GM15510 (cell line): ENCODE measurements around the gene FAM136A.

ENCODE experiments used
- POLR2A ChIP-seq: IDR thresholded peaks from 3 replicates; pipeline ENCODE4 v1.6.1; 2011; ENCODE audit warnings: borderline replicate concordance; ENCODE audit not compliant: insufficient read length; ENCODE audit errors: extremely low read depth

Gene FAM136A

DNA sequence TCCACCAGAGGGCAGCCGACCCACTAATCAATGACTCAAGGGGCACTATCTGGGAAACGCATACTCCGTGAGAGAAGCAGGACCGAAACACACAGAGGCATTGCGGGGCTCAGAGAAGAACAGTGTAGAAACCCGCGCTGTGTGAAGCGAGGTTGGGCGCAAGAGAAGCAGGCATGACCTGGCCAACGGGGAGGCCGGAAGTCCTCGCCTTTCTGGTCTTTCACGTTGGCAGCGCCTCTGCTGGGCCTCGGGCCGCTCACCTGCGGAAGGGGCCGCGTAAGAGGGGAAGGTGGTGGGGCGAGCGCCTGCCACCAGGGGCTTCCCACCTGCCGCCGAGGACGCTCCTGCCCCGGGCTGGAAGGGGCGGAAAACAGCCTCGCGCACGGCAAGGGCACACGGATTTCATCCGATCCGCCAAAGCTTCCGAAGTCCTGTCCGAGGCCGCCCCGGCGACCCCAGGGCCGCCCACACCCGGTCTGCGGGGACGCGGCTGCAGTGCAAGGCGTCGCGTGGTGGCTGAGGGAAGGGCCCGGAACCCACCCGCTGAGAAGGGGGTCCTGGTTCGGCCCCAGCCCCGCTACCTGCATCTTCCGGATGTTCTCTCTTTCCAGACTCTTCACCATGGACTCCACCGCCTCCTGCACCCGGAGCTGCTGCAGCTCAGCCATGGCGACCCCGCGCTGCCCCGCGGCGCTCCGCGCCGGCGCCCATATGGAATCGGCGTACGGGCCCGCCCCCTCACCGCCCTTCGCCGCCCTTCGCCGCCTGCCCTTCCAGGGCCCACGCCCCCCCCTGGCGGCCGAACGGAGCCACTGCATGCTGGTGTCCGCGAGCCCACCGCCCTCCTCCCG, at the start of gene FAM136A:
TSS of gene FAM136A (minus strand) at position 724 of the 851 bp plus-strand sequence. CDS start at position 668, 56 bp downstream.
- peak; percentile 85 for TF ChIP-seq POLR2A

DNA sequence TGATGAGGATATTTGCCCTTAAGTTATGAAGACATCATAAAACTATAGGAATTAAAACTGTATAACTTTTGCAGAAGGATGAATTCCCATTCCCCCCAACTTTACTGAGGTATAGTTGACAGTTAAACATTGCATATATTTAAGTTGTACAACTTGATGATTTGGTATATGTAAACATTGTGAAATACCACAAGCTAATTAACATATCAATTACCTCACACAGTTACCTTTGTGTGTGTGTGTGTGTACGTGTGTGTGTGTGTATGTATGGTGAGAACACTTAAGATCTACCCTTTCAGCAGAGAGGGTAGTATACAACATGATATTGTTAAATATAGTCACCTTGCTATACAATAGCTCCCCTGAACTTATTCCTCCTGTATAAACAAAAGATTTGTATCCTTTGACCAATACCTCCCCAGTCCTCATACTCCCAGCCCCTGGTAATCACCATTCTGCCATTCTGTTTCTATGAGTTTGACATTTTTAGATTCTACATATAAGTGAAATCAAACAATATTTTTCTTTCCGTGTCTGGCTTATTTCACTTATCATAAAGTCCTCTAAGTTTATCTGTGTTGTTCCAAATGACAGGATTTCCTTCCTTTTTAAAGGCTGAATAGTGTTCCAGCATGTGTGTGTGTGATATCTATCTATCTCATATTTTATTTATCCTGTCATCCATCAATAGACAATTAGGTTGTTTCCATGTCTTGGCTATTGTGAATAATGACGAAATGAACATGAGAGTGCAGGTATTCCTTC, 48.2 kb upstream of the FAM136A start:
- no peak for TF ChIP-seq POLR2A

DNA sequence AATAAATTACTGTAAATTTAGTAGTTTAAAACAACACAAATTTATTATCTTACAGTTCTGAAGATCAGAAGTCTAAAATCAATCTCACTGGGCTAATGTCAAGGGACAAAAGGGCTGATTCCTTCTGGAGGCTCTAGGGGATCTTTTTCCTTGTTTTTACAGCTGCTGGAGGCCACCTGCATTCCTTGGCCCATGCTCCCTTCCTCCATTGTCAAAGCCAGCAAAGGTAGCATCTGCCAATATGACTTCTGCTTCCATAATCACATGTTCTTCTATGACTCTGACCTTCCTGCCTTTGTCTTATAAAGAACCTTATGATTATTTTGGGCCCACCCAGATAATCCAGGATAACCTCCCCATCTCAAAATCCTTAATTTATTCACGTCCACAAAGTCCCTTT, 46.0 kb upstream of the FAM136A start:
- no peak for TF ChIP-seq POLR2A

DNA sequence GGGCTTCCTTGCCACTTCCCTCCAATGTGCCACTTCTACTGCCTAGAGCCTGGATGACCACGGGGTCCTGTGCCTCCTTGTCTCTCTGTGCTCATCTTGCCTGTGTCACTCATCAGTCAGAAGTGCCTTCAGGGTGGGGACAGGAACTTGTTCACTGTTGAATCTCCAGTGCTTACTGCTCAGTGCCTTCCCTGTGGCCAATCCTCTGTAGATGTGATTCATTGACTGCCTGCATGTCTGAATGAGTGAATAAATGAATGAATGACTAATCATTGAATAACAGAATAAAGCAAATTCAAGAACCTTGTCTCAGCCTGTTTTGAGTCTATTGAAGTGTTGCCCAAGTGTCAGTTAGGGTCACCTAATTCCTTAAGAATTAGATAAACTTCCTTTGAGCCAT, 42.3 kb upstream of the FAM136A start:
- TF ChIP-seq POLR2A, result no peak

DNA sequence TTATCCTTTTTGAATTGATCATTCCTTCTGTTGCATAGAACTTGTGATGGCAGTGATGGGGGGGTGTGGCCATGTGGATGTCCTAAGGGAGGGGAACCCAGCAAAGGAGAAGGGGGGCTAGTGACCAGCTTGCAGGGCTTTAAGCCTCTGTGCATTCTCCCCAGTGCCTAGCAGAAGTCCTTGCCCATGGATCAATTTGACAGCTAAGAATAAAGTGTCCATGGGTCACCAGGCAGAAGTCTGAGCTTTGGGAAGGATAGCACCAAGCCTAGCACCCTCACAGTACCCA, 39.6 kb upstream of the FAM136A start:
- no peak for TF ChIP-seq POLR2A

DNA sequence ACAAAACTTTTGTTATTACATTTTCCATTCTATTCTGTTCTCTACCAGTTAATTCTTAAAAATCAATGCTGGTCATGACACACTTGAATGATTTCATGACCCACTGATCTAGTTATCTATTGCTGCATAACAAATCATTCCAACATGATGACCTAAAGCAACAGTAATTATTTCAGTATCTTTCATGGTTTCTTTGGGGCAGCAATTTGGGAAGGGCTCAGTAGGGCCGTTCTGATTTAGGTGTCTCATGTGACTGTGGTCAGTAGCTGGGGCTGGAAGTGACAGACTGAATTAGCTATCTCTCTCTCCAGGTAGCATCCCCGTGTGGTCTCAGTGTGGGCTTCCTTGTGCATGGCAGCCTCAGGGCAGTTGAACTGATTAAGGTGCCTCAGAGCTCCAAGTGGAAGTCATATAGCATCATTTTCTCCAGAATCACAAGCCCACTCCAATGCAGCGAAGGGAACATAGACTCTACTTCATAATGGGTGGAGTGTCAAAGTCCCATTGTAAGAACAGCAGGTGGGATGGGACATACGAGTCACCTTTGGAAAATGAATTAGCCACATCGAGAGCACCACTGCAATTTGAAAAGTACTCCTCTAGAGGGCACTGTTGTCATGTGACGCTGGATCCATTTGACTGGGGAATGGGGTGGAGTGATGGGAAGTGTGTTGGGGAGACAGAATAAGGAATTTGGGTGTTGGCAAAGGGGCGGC, 39.1 kb upstream of the FAM136A start:
- TF ChIP-seq POLR2A, result no peak

DNA sequence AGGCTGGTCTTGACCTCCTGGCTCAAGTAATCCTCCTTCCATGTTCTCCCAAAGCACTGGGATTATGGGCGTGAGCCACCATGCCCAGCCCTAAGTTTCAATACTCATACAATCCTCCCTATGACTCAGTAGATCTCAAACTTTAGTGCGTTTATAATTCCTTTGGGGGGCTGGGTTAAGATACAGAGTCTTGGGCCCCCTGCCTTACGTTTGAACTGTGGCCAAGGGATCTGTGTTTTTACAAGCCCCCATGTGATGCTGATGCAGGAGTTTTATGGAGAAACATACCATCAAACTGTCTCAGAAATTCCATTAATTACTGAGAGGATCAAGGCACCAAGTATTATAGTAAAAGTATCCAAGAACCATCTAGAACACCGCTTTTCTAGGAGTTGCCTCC, 38.2 kb upstream of the FAM136A start:
- no peak for TF ChIP-seq POLR2A

DNA sequence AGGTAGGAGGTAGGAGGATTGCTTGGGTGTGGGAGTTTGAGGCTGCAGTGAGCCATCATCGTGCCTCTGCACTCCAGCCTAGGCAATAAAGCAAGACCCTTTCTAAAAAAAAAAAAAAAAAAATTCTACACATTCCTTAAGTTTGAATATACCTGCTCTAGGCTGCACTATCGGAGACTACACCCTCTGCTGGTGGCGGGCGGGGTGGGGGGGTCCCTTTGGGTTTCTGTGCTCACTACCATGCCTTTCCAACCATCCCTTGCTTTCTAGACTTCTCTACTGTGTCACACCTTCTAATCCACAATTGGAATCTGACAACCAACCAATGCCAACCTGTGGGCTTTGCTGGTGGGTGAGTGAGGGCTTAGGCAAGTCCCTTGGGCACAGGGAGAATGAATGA, 34.7 kb upstream of the FAM136A start:
- TF ChIP-seq POLR2A, result no peak

DNA sequence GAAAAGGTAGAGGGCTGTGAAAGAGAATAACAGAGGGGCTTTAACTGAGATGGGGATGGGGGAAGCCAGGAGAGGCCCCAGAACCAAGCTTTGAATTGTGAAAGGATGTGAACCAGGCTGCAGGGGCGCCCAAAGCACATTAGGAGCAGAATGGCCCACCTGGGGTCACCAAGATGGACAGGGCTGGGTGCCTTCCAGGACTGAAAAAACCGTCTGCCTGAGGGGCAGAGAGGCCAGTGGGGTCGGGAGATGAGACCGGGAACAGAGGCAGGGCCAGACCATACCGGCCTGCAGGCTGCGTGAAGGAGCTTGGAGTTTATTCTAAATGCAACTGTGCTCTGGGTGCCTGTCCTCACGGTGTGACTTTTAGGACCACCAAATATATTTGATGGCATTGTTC, 29.1 kb upstream of the FAM136A start:
- TF ChIP-seq POLR2A, result no peak

DNA sequence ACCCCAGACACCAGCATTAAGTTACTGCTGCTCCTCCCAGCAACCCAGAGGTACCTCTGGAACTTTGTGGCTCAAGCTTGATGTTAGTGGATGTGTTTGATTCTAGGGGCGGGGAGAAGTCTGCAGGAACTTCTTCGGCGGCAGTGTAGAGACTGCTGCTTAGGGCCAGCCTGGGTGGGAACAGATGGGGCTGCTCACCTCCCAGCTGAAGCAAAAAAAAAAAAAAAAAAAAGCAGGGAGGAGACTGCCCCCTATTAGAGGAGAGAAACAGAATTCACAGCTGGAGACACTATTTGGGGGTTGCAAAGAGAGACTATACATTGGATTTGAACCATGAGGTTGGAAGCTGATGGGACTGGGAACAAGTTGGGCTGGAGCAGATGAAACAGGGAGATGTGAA, 28.6 kb upstream of the FAM136A start:
- no peak for TF ChIP-seq POLR2A

DNA sequence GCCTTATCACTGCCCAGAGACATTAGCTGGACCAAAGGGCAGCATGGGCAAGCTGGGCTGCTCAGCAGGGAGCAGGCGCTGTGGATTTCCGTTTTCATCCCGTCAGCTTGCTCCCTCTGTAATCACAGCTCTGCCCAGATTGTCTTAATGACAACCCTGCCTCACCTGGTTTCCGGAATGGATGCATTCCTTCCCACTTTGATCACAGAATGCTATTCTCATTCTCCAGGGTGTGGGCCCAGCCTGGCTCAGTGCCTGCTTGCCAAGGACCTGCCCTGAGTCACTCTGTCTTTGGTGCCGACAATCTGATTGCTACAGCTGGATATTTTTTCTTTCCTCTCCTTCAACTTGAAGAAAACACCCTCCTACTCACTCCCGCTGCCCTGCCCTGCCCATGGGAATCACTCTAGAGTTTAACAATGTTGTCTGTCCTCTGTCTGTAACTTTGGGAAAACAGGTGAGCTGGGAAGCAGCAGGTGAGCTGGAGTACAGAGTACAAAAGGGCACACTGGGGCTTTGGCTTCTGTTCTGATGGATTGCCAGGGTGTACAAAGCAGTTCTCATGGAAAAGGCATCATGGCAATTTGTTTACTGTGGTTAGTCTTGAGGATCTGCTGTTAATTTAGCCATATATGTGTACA, 27.2 kb upstream of the FAM136A start:
- TF ChIP-seq POLR2A, result no peak

DNA sequence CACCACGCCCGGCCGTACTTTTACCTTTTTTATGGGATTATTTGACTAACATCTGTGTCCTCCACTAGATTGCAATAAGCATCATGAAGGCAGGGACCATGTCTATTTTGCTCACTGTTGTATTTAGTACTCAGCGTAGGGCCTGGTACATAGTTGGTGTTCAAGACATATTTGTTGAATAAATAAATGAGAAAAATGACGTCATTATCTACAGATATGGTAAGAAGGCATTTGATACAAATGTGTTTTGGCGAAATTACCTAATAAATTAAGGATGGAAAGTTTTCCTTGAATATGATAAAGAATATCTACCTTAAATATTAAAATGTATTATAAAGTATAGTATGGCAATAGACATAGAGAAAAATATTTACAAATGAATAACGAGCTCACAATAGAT, 24.0 kb upstream of the FAM136A start:
- TF ChIP-seq POLR2A, result no peak

DNA sequence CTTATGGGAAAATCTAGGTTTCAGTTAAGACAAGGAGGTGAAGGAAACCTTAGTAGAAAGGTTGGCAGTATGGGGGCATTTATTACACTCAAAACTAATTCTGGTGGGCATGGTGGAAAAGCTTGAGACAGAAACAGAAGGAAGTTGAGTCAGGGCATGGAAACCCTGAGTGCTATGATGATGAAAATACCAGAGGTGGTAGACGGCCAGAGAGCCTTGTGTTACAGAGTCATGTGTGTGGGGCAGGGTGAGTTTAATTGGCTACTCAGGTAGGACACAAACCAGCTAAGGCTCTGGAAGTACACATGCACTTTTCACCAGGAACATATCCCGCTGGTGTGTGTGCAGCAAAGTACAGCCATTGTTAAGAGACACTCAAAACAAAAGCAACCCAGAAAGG, 20.7 kb upstream of the FAM136A start:
- TF ChIP-seq POLR2A, result no peak

DNA sequence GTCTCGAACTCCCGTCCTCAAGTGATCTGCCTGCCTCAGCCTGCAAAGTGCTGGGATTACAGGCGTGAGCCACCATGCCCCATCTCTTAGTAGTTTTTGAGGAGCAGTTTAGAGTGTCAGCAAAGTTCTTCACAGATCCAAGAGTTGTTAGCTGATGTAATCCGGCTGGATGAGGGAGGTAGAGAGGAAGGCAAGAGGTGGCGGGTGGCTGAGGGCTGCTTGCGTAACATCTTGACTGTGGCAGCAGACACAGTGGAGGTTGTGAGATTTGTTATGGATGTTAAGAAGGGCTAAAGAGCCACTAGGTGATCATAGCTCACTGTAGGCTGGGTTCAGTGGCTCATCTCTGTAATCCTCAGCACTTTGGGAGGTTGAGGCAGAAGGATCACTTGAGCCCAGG, 19.5 kb upstream of the FAM136A start:
- TF ChIP-seq POLR2A, result no peak

DNA sequence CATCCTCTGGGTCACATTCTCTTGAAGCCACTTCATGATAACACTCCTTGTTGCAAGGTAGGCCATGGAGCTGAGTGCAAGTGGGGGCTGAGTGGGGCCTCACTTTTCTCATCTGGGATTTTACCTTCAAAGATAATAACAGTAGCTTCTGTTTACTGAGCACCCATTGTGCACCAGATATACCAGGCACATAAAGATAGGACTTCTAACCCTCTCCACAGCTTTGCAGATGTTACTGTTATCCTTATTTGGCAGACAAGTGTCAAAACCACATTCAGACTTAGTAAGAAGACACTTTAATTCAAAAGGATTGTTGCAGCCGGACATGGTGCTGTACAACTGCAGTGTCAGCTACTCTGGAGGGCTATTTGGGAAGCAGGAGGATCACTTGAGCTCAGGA, 12.8 kb upstream of the FAM136A start:
- TF ChIP-seq POLR2A, result no peak
